HG03135 (cell line): ENCODE data around the gene MN1.

Experiments
- ATAC-seq: cut with Tn5 transposase; IDR thresholded peaks from one replicate; pipeline ENCODE4 v1.9.1; 2021; ENCODE audit warnings: mild to moderate bottlenecking, moderate library complexity; ENCODE audit not compliant: unreplicated experiment

MN1 gene

GRCh38 chr22:27786291-27786932 is 15.1 kb downstream of the MN1 start:
- no peak for ATAC-seq

GRCh38 chr22:27785831-27786230 is 15.7 kb downstream of the MN1 start:
- no peak for ATAC-seq

GRCh38 chr22:27784120-27784475 is 17.5 kb downstream of the MN1 start:
- no peak for ATAC-seq

GRCh38 chr22:27783436-27784119 is 18.0 kb downstream of the MN1 start:
- no peak for ATAC-seq

GRCh38 chr22:27782088-27782487 is 19.5 kb downstream of the MN1 start:
- ATAC-seq: no peak

- ATAC-seq: no peak
These were observed 21.4 kb downstream of the MN1 start for GRCh38 chr22:27780161-27780575.

GRCh38 chr22:27779643-27780042 is 21.9 kb downstream of the MN1 start:
- no peak for ATAC-seq

GRCh38 chr22:27778294-27779090 is 23.1 kb downstream of the MN1 start:
- ATAC-seq: no peak

GRCh38 chr22:27777128-27777527 is 24.4 kb downstream of the MN1 start:
- no peak for ATAC-seq

GRCh38 chr22:27776650-27776958 is 25.0 kb downstream of the MN1 start:
- ATAC-seq: no peak

- no peak for ATAC-seq
These were observed 25.6 kb downstream of the MN1 start for GRCh38 chr22:27775758-27776649.

GRCh38 chr22:27775087-27775698 is 26.4 kb downstream of the MN1 start:
- no peak for ATAC-seq

- ATAC-seq: no peak
These were observed 27.4 kb downstream of the MN1 start for GRCh38 chr22:27774200-27774599.

GRCh38 chr22:27772984-27773498 is 28.5 kb downstream of the MN1 start:
- no peak for ATAC-seq

GRCh38 chr22:27772081-27772983 is 29.2 kb downstream of the MN1 start:
- no peak for ATAC-seq

- ATAC-seq: no peak
These were observed 29.9 kb downstream of the MN1 start for GRCh38 chr22:27771637-27772036.

- no peak for ATAC-seq
These were observed 32.5 kb downstream of the MN1 start for GRCh38 chr22:27769012-27769411.

GRCh38 chr22:27768027-27768653 is 33.4 kb downstream of the MN1 start:
- no peak for ATAC-seq

- ATAC-seq: no peak
These were observed 34.9 kb downstream of the MN1 start for GRCh38 chr22:27766679-27767078.
